MV-4-11 (cell line): ENCODE data around the gene ATP8A2.
A peak's percentile ranks its signal among the peaks of the same experiment; 100 is the strongest.
"Not testable (repeated sequence)": the region's sequence is repeated elsewhere in the genome, so short reads cannot be mapped to it uniquely, and the experiment has no call there.

ENCODE experiments used
- DNase-seq: peaks from one replicate; lab custom pipeline; 2025; lab: John Stamatoyannopoulos, UW

The ATP8A2 gene

DNA sequence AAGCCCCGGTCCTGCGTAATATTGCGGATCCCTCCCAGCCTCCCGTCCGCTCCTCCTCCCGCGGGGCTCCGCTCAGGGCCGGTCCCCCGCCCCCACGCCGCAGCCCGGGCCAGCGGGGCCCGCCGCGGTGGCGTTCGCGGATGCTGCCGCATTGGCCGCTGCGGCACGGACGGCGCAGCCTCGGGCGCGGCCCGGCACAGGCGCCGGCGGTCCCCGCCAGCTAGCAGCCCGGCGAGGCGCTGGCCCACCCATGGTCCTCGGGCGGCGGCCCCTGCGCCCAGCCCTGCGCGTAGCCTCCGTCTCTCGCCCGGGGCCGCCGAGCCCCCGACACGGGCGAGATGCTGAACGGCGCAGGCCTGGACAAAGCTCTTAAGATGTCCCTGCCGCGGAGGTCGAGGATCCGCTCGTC lies at the start of gene ATP8A2:
Gene ATP8A2 (plus strand): TSS at position 100 of the 409 bp plus-strand sequence. CDS start 239 bp downstream, at position 339.
- DNase-seq = no peak

GRCh38 chr13:25324100-25324499 lies 47.7 kb upstream of the ATP8A2 start:
- DNase-seq = no peak

GRCh38 chr13:25329706-25330105 lies 42.1 kb upstream of the ATP8A2 start:
- peak; percentile 19 for DNase-seq

DNA sequence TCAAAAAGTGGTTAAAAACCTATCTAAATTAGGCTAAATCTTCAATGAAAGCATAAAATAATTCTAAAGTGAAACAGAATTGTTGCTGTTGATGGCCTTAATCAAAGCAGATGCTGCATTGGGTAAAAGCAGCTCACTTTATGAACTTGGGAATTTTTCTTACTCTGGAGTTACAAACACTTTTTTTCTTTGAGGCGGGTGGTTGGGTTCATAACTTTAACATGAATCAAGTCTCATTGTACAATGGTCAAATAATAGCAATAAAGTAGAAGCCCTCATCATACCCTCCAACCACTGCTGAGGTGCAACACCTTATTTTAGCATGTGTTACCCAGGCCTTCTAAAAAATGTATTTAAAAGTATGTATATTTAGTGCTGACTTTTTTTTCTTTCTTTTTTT lies 41.2 kb upstream of the ATP8A2 start:
- no peak for DNase-seq

DNA sequence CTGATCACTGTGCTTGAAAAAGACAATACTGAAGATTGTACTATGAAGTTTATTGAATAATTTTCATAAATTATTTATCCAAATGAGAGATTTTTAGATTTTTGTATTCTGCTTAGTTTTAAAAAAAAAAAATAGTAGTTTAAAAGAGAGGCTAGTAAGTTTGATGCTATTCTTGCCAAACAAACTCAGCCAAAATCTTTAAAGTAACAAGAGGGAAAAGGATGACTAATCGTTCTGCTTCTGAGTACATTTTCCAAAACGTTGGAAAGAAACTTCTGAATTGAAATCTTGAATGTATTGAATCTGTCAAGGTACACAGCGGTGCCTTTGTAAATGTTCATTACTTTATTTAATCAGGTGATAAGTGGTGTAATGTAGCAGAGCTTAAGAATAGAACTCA lies 35.9 kb upstream of the ATP8A2 start:
- no peak for DNase-seq

DNA sequence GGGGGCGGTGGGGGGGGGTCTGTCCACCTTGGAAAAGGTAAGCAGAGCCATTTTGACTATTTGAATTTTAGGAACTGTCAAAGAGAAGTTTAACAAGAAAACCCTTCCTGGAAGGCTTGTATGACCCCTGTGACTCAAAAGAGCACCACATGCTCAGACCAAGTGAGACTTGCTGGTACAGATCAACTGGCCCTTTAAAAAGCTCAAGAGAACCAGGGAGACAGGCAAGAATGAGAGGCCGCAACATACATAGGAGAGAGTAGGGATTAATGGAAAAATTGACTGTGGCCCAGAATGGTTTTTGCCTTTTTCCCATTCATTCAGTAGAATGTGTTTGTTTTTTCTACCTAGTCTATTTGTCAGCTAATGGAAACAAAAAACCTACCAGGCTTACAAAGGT lies 26.2 kb upstream of the ATP8A2 start:
- no peak for DNase-seq

GRCh38 chr13:25347151-25347550 lies 24.6 kb upstream of the ATP8A2 start:
- DNase-seq = peak; percentile 28

- no peak for DNase-seq
These were observed 20.4 kb upstream of the ATP8A2 start for GRCh38 chr13:25351404-25351803.

DNA sequence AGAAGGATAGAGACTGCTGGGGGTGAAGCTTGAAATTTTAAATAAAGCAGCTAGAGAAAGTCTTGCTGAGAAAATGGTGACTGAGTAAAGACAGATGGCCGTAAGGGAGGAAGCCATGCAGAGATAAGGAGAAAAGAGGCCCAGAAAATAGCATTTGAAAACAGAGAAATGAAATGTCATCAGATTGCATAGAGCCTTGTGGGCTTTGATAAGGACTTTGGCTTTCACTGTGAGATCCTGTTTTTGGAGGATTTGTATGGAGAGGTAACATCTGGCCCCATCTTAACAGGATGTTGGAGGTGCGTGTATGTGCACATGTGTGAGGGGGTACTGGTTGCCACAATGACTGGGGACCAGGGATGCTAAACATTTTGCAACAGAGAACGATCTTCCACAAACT lies 19.5 kb upstream of the ATP8A2 start:
- no peak for DNase-seq

- no peak for DNase-seq
These were observed 19.0 kb upstream of the ATP8A2 start for GRCh38 chr13:25352806-25353205.

DNA sequence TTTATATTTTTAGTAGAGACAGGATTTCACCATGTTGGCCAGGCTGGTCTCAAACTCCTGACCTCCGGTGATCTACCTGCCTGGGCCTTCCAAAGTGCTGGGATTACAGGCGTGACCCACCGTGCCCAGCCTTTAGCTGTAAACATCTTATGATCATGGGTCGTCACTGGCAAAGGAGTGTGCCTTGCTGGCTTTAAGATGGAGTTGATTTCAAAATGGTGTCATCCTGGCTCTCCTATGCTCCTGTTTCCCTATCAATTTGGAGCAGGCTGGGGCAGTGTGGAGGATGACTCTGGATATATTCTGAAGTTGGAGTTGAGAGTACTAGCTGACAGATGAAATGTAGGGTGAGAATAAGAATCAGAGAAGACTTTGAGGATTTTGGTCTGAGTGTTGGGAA lies 18.4 kb upstream of the ATP8A2 start:
- DNase-seq = no peak

- DNase-seq = no peak
These were observed 17.4 kb upstream of the ATP8A2 start for GRCh38 chr13:25354377-25354776.

- not testable (repeated sequence) for DNase-seq
These were observed 11.3 kb upstream of the ATP8A2 start for GRCh38 chr13:25360443-25360842.

DNA sequence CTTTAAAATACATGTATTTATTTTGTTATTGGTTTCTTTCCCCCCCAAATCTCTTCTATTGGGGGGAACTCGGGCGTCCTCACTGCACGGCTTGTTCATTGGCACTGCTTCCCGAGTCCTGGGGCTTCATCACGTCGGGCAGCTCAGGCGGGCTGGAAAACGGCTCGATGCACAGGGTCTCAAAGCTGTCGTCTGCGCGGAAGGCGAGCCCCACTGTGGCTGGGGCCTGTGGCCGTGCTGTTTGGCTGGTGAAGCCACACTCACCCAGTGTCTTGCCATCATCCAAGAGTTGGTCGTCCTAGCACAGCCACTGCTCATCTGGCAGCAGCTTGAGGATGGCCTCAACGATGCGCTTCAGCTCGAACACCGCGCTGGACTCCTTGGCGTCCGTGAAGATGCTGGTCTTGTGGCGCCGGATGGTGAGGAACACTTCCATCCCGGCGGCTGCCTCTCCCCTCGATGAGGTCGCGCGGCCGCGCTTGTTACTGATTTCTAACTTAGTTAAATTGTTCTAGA lies 6.0 kb upstream of the ATP8A2 start:
- DNase-seq = no peak

GRCh38 chr13:25371158-25371874 lies 458 bp upstream of the ATP8A2 start:
- no peak for DNase-seq

DNA sequence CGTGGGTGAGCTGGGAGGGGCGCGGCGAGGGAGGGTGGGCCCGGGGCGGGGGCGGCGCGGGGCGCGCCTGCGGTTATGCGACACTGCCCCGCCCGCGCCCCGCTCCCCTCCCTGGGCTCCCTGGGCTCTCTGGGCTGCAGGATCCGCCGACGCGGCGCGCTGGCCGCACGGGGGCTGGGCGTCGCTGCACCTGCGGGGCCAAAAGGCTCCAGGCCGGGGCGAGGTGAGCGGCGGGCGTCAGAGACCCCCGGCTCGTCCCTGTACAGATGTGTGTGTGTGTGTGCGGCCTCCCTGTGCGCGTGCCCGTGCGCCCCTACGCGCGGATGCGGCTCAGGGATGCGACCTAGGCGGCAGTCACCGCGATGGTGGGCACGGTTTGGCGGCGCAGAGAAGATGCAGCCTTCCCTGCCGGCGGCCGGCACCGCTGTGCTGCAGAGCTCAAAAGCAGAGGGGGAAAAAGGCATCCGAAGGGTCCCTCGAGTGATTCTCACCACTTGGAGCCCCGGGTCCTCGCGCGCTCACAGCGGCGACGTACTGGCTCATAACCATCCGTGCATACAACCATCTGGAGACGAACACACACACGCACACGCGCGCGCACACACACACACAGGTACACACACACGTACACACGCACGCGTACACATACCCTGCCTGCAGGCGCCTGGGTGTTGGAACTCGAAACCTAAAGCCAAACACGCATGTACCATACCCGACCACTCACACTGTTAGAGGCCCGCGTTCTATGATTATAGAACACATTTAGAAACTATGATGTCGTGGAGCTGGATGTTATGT lies 709 bp downstream of the ATP8A2 start:
- no peak for DNase-seq

- DNase-seq = peak; percentile 29
These were observed 4.1 kb downstream of the ATP8A2 start for GRCh38 chr13:25375727-25376358.

DNA sequence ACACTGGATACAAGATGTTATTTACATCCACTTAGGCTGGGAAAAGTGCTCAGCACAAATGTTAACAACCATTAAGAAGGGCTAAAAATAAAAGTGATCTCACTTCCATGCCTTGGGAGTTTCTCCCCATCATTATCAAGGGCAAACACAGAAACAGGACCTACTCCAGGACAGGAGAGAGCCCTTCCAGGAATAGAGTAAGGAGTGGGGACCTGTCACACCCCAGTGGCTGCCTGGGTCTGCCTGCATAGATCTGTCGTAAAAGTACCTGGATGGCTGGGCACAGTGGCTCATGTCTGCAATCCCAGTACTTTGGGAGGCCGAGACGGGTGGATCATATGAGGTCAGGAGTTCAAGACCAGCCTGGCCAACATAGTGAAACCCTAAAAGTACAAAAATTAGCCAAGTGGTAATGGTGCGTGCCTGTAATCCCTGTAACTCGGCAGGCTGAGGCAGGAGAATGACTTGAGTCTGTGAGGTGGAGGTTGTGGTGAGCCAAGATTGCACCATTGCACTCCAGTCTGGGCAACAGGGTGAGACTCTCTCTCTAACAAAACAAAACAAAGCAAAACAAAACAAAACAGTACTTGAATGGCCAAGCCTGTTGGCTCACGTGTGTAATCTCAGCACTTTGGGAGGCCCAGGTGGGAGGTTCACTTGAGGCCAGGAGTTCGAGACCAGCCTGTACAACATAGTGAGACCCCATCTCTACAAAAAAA lies 5.6 kb downstream of the ATP8A2 start:
- no peak for DNase-seq

GRCh38 chr13:25378528-25378927 lies 6.8 kb downstream of the ATP8A2 start:
- no peak for DNase-seq

- no peak for DNase-seq
These were observed 7.2 kb downstream of the ATP8A2 start for GRCh38 chr13:25379011-25379410.

GRCh38 chr13:25380082-25380481 lies 8.3 kb downstream of the ATP8A2 start:
- no peak for DNase-seq

- no peak for DNase-seq
These were observed 9.1 kb downstream of the ATP8A2 start for GRCh38 chr13:25380741-25381324.
